OCI-LY3 (cell line): ENCODE measurements around the gene RHOT1.

Experiments
- H2AFZ ChIP-seq: fragments of 200-600, 300-600 bp; shearing (Covaris generic); 2 replicates; pipeline ENCODE4 v1.6.0; 2014; ENCODE audit warnings: antibody characterized with exemption, low read depth, low read length
- H3K27ac ChIP-seq: fragments of 200-600, 300-600 bp; sonication (generic); 2 replicates; pipeline ENCODE4 v1.5.1; 2014; ENCODE audit warnings: mild to moderate bottlenecking, low read length, moderate library complexity, mixed read lengths
- H3K27me3 ChIP-seq: fragments of 200-600, 300-600 bp; sonication (generic); 2 replicates; pipeline ENCODE4 v1.6.1; 2014; ENCODE audit warnings: low read depth, low read length, mixed read lengths
- H3K36me3 ChIP-seq: fragments of 200-600, 300-600 bp; sonication (generic); replicated peaks from 2 replicates; pipeline ENCODE3; 2014; ENCODE audit warnings: low read depth, low read length, mixed read lengths
- H3K4me1 ChIP-seq: fragments of 300-600, 200-600 bp; sonication (generic); 2 replicates; pipeline ENCODE4 v1.6.1; 2014; ENCODE audit warnings: low read length, mixed read lengths
- H3K4me2 ChIP-seq: fragments of 200-600, 300-600 bp; sonication (generic); 2 replicates; pipeline ENCODE4 v1.6.1; 2014; ENCODE audit warnings: low read length, mixed read lengths
- H3K4me3 ChIP-seq: fragments of 300-600, 200-600 bp; sonication (generic); 2 replicates; pipeline ENCODE4 v1.5.1; 2014; ENCODE audit warnings: antibody characterized with exemption, mild to moderate bottlenecking, low read length, moderate library complexity
- H3K79me2 ChIP-seq: fragments of 300-600, 200-600 bp; shearing (Covaris generic); 2 replicates; pipeline ENCODE4 v1.6.1; 2014; ENCODE audit warnings: mild to moderate bottlenecking, low read length, mixed read lengths
- H3K9ac ChIP-seq: fragments of 300-600, 200-600 bp; shearing (Covaris generic); 2 replicates; pipeline ENCODE4 v1.6.0; 2014; ENCODE audit warnings: mild to moderate bottlenecking, low read length, moderate library complexity
- H3K9me3 ChIP-seq: fragments of 200-600, 300-600 bp; shearing (Covaris generic); 2 replicates; pipeline ENCODE4 v1.6.1; 2014; ENCODE audit warnings: low read length, mixed read lengths; ENCODE audit not compliant: insufficient read depth
- H4K20me1 ChIP-seq: fragments of 200-600, 300-600 bp; sonication (generic); 2 replicates; pipeline ENCODE4 v1.6.1; 2016; ENCODE audit warnings: low read length, mixed read lengths; ENCODE audit not compliant: insufficient read depth
- CTCF ChIP-seq: fragments of 200-600, 300-600 bp; sonication (generic); IDR thresholded peaks from 2 replicates; pipeline ENCODE4 v1.5.1; 2014; ENCODE audit warnings: antibody characterized with exemption, low read length, low read depth
- EZH2phosphoT487 ChIP-seq: fragments of 200-600 bp; shearing (Covaris generic); IDR thresholded peaks from 2 replicates; pipeline ENCODE4 v1.6.1; 2018; ENCODE audit warnings: antibody characterized with exemption, mixed run types, low read depth

The RHOT1 gene

GRCh38 chr17:32223703-32224102 lies 81.4 kb downstream of the RHOT1 start:
- peak overlapping the region; percentile 90 for H3K27ac ChIP-seq
- no peak for TF ChIP-seq CTCF
- TF ChIP-seq EZH2phosphoT487 = no peak
- H3K27me3 ChIP-seq = no peaks in the 10 kb centered on the region
- no peaks in the 10 kb centered on the region for H4K20me1 ChIP-seq
- H3K9ac ChIP-seq = peak overlapping the region; percentile 44; the same call in 1 of the 2 replicates
- peak overlapping the region; percentile 70 for H3K4me2 ChIP-seq
- H3K4me1 ChIP-seq = peaks cover 75% of the 10 kb centered on the region
- H3K4me3 ChIP-seq = peak overlapping the region; percentile 29
- H3K36me3 ChIP-seq = peaks cover 16% of the 10 kb centered on the region
- no peak overlapping the region for H2AFZ ChIP-seq
- no peaks in the 10 kb centered on the region for H3K79me2 ChIP-seq
- H3K9me3 ChIP-seq = no peaks in the 10 kb centered on the region

- Histone ChIP-seq H3K79me2 (no peaks in the 10 kb centered on the region), H3K36me3 (peaks cover 13% of the 10 kb centered on the region), H4K20me1 (no peaks in the 10 kb centered on the region), H3K27ac (no peak overlapping the region), H3K4me3 (no peak overlapping the region), H3K4me1 (peaks cover 48% of the 10 kb centered on the region), H3K27me3 (no peaks in the 10 kb centered on the region), H2AFZ (no peak overlapping the region), H3K4me2 (no peak overlapping the region), H3K9ac (no peak overlapping the region), H3K9me3 (no peaks in the 10 kb centered on the region)
- TF ChIP-seq EZH2phosphoT487 (no peak), CTCF (no peak)
Measured at GRCh38 chr17:32226886-32227285, 84.6 kb downstream of the RHOT1 start.

- no peaks in the 10 kb centered on the region for H3K9me3 ChIP-seq
- H3K27me3 ChIP-seq = no peaks in the 10 kb centered on the region
- TF ChIP-seq EZH2phosphoT487 (no peak), CTCF (no peak)
- H4K20me1 ChIP-seq = no peaks in the 10 kb centered on the region
- peaks cover 13% of the 10 kb centered on the region for H3K36me3 ChIP-seq
- no peak overlapping the region for H3K27ac ChIP-seq
- no peak overlapping the region for H3K4me3 ChIP-seq
- no peak overlapping the region for H3K9ac ChIP-seq
- no peaks in the 10 kb centered on the region for H3K79me2 ChIP-seq
- no peak overlapping the region for H3K4me2 ChIP-seq
- no peak overlapping the region for H2AFZ ChIP-seq
- peaks cover 38% of the 10 kb centered on the region for H3K4me1 ChIP-seq
Measured at GRCh38 chr17:32227910-32228309, 85.6 kb downstream of the RHOT1 start.

GRCh38 chr17:32235588-32235987 lies 93.3 kb downstream of the RHOT1 start:
- Histone ChIP-seq H3K4me1 (no peaks in the 10 kb centered on the region), H3K4me2 (no peak overlapping the region), H3K9ac (no peak overlapping the region), H4K20me1 (no peaks in the 10 kb centered on the region), H3K27me3 (no peaks in the 10 kb centered on the region), H3K36me3 (no peaks in the 10 kb centered on the region), H3K27ac (no peak overlapping the region), H3K4me3 (no peak overlapping the region), H3K79me2 (no peaks in the 10 kb centered on the region), H2AFZ (no peak overlapping the region), H3K9me3 (no peaks in the 10 kb centered on the region)
- no peak for TF ChIP-seq EZH2phosphoT487
- no peak for TF ChIP-seq CTCF
